Measurements from ENCODE around the gene ZNF598.
"Not testable (repeated sequence)": the region's sequence is repeated elsewhere in the genome, so short reads cannot be mapped to it uniquely, and the experiment has no call there.

Gene ZNF598

DNA sequence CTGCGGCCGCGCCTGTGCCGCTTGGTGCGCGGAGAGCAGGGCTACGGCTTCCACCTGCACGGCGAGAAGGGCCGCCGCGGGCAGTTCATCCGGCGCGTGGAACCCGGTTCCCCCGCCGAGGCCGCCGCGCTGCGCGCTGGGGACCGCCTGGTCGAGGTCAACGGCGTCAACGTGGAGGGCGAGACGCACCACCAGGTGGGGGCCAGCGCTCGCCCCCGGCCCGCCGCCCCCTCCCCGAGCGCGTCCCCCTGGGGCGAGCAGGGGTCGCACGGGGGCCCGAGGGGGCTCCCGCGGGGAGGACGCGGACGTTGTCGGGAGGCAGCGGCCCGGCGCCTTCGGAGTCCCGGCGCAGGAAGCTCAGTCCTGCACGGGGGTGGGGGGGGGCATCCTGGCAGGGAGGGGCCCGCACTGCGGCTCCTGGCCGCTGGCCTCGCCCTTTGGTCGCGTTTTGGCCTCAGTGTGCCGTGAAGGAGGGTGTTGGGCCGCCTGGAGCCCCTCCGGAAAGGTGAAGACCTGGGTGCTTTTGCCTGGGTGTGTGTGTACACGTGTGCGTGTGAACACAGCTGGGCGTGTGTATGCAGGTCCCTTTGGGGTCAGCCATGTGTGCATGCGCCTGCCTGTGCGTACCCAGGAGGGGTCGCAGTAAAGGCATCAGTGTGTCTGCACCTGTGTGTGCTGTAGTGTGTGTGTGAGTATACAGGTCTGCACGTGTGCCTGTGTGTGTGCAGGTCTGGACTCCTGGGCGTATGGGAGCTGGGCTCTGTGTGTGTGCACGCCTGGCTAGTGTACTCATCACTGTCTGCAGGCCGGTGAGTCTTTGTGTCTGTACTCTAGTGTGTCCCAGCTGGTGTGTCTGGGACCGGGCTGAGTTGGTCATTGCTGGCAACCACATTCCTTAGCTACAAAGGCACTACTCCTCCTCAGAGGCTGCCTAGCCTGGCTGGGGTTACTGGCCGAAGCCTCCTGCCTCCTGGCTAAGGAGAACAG lies 17.7 kb upstream of the ZNF598 start:
- peak in 1 of 2 experiments; percentile 42 for DNase-seq

DNA sequence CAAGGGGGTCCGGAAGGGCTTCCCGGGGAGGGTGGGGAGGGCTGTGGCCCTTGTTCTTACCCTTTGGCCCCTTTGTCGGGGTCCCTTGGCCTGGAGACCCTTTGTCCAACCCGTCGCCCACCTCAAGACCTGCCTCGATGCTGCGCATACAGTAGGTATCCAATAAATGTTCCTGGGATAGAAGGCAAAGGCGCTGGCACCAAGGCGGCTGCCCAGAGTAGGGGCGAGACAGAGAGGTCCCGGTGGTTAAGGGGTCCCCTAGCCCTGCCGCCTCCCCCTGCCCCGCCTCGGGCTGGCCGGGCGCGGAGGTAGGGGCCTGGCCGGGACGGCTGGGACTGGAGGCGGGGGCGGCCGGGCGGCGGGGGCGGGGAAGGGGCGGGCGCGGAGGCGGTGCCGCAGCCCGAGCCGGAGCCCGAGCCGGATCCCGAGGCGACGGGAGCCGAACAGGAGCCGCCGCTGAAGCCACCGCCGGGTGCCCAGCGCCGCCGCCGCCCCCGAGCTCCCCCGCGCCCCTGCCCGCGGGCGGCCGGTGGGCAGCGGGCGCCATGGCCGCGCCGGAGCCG lies 16.9 kb upstream of the ZNF598 start, which contains the start of gene NHERF2:
TSS of gene NHERF2 (plus strand) at position 442 of the 563 bp plus-strand sequence. CDS start at position 546, 104 bp downstream.
- peak in 1 of 2 experiments; percentile 34 for DNase-seq

DNA sequence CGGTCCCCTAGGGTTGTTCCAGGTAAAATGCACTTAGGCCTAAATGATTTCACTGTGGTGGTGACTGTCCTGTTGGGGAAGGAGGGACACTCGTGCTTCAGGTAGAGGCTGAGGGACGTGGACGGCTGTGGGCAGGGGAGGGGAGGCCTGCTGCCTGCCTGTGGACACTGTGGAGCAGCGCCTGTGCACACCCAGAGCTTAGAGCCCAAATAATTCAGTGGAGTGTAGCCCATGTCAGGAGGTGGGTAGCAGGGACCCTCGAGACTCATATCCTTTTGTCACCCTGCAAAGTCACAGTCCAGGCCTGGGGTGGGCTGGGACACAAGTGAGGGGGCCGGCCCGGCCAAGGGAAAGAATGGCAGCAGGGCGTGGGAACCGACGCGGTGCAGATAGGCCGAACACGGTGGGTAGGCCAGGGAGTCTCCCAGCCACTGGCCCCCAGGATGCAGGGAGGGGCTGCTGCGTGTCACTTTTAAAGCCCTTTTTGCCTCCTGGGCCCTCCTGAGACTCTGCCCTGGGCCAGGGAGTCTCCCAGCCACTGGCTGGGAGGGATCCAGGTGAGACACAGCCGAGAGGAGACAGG lies 16.3 kb upstream of the ZNF598 start:
- DNase-seq: no peak

DNA sequence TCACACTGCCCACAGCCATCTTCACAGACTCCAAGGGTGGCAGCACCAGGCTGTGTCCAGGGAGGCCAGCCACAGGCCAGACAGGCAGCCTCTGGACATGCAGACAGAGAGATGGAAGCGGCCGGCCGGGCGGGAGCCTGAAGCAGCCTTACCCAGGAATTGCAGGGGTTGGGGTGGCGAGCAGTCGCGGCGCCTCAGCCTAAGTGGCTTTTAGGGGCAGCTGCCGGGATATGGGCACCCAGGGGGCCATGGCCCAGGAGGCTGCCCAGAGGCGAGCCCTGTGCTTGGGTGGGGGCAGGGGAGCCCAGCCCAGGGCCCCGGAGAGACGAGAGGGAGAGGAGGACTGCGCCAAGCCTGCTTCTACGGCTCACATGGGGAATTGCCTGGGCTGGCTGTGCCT lies 15.6 kb upstream of the ZNF598 start:
- no peak for DNase-seq

DNA sequence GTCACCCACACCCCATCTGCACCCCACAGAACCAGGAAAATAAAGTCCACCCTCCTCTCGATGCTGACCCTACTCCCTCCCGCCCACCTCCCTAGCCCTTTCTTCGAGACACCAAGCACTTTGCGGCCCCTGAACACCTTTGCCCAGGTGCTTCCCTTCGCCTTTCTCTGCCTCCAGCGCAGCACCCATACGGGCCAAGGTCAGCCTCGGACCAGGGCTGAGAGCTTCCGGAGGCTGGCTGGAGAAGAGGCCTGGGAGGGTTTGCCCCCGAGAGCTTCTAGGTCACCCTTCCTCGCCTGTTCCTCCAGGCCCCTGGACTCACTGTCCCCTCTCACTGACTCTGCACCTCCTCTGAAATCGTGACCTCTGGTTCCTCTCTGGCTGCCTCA lies 14.4 kb upstream of the ZNF598 start:
- no peak for DNase-seq

DNA sequence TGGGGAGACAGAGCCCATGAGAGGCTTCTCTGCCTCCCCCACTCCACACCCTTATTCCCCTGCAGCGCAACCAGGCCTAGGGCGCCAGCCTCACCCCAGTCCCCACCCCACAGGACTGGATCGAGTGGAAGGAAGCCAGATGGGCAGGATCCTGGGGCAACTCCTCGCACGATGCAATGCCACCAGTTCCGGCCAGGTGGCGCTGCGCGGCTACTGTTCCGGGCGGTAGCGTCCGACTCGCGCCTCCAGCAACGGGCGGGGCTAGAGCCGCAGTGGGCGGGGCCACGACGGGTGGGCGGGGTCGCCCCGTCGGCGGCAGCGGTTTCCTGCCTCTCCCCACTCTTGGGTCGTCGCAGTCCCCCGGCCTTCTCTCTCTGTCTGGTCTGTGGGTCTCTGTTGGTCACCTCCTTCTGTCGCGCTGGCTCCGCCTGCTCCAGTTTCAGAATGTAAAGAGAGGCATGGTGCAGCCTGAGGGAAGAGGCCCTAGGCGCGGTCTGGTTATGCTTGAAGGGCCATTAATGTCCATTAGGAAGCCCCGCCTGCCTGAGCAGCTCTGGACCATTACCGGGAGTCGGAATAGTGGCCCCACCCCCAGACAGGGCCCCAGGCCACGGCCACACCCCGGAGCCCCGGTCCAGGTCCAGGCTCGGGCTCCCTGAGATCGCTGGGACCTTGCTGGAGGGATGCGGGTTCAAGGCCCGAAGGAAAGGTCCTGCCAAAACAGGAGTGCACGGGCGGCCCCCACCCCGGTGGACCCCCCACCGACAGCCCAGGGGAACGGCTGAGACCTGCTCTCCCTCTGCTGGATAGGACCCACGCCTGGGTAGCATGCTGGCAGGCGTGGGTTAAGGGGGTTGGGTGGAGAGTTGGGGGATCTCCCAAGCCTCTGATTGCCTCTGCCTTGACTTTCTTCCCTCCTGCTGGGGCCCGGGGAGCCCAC lies 13.7 kb upstream of the ZNF598 start:
- DNase-seq: peak; percentile 20 to 82

DNA sequence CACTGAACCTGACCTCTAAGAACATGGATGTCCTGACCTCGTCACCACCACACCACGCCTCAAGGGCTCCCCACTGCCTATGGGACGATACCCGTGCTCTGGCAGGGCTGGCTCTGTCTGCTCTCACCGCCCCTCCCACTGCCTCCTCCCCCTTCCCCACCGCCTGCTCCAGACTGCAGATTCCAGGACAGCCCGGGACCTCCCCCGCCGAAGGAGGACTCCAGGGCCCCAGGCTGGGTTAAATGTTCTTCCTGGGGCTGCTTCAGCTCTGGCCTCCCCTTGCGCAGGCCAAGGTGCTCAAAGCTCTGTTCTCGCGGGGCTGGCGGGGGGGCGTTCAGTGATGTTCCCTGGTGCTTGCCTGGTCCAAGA lies 13.1 kb upstream of the ZNF598 start:
- DNase-seq: peak in 1 of 2 experiments; percentile 50

DNA sequence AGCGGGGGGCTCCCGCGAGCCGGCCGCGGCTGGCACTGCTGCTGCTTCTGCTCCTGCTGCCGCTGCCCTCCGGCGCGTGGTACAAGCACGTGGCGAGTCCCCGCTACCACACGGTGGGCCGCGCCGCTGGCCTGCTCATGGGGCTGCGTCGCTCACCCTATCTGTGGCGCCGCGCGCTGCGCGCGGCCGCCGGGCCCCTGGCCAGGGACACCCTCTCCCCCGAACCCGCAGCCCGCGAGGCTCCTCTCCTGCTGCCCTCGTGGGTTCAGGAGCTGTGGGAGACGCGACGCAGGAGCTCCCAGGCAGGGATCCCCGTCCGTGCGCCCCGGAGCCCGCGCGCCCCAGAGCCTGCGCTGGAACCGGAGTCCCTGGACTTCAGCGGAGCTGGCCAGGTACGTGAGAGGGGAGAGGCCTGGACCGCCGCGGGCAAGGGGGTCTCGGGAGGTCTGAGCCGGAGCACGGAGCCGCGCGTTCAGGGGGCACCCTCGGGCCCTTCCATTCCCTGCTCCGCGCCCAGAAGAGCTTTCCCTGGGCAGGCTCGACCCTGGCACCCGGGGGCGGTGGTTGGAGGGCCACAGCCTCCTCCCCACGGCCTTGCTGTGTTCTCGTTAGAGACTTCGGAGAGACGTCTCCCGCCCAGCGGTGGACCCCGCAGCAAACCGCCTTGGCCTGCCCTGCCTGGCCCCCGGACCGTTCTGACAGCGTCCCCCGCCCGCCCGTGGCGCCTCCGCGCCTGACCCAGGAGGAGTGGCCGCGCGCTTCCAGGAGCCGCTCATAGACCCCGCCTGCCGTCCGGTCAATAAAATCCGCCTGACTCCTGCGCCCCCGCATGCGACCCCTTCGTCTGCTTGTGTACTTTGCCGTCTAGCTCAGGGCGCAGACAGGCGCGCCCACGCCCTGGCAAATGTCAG lies 10.6 kb upstream of the ZNF598 start:
- no peak for DNase-seq

DNA sequence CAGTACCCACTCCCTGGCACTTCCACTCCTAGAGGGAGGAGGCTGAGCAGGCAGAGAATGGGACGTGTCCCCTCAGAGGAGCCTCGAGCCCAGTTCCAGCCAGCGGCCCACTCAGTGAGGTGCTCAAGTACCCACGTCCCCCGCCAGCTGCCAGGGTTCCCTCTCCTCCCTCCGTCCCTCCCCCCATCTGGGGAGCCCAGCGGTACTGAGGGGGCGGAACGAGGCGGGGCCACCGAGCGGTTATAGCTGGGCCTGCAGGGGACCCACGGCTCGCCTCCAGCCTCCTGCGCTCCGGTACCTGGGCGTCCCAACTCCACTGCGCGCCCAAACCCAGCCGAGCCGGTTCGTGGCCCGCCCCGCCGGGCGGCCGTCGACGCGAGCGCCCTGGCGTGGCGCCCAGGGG lies 9.9 kb upstream of the ZNF598 start, which contains the start of gene NPW:
TSS of gene NPW (plus strand) at position 268 of the 403 bp plus-strand sequence.
- no peak for DNase-seq

DNA sequence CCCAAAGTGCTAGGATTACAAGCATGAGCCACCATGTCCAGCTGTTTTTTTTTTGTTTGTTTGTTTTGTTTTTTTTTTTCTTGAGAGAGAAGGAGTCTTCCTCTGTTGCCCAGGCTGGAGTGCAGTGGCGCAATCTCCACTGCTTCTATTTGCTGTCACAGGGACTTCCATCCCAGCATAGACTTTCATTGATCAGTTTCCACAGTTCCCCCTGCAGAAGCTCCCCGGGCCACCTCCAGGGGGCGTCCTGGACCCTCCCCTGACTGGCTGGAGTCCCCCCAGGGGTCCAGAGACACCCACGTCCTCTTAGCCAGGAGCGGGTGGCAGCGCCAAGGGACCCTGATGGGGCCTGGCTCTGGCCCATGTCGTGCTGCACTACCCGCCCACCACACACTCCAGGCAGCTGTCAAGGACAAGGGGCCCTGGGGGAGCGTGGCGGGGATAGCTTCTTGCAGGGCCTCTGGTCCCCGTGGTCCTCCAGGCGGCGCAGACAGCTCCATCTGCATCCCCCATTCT lies 6.8 kb upstream of the ZNF598 start:
- no peak for DNase-seq

DNA sequence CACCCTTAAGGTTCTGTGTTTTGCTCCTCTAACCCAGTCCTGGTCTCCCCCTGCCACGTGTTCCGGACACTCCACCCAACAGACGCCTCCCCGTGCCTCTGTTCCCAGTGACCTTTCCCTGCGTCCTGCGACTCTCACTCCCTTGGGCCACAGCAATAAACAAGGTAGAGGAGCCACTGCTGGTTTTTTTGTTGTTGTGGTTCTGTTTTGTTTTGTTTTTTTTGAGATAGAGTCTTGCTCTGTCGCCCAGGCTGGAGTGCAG lies 6.3 kb upstream of the ZNF598 start:
- DNase-seq: no peak

DNA sequence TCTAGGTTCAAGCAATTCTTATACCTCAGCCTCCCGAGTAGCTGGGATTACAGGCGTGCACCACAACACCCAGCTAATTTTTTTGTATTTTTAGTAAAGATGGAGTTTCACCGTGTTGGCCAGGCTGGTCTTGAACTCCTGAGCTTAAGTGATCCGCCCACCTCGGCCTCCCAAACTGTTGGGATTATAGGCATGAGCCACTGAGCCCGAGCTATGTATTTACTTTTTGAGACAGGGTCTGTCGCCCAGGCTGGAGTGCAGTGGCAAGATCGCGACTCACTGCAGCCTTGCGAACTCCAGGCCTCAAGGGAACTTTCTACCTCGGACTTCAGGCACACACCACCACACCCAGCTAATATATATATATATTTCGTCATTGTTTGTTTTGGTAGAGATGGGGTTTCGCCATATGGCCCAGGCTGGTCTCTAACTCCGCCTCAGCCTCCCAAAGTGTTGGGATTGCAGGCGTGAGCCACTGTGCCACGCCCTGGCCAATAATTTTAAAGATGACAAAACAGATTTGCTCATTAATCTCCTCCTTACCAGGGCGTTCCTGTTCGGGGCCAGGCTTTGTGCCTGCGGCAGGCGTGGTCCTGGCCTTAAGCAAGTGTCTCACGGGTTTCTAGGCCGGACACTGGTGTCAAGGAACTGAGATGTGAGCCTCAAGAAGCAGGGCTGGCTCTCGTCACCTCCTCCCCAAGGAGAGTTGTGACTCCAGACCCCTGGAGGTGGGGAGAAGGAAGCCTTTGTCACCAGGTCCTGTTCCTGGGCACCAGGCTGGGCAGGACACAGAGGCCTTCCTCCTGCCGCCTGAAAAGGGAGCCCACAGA lies 5.7 kb upstream of the ZNF598 start:
- DNase-seq: no peak

DNA sequence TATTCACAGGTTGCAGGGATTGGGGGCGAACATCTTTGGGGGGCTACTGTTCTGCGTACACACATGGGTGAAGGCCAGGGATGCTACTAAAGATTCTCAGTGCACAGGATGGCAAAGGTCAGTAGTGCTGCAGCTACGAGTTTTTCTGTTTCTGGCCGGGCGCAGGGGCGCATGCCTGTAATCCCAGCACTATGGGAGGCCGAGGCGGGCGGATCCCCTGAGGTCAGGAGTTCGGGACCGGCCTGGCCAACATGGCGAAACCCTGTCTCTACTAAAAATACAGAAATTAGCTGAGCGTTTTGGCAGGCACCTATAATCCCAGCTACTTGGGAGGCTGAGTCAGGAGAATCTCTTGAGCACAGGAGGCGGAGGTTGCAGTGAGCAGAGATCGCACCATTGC lies 3.9 kb upstream of the ZNF598 start:
- no peak for DNase-seq

DNA sequence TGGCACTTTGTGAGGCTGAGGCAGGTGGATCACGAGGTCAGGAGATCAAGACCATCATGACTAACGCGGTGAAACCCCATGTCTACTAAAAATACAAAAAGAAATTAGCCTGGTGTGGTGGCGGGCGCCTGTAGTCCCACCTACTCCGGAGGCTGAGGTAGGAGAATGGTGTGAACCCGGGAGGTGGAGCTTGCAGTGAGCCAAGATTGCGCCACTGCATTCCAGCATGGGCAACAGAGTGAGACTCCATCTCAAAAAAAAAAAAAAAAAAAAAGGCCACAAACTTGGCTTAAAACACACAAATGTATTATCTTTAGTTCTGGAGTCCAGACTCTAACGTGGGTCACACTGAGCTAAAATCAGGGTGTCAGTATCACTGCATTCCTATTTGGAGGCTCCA lies 2.1 kb upstream of the ZNF598 start:
- DNase-seq: not testable (repeated sequence)

DNA sequence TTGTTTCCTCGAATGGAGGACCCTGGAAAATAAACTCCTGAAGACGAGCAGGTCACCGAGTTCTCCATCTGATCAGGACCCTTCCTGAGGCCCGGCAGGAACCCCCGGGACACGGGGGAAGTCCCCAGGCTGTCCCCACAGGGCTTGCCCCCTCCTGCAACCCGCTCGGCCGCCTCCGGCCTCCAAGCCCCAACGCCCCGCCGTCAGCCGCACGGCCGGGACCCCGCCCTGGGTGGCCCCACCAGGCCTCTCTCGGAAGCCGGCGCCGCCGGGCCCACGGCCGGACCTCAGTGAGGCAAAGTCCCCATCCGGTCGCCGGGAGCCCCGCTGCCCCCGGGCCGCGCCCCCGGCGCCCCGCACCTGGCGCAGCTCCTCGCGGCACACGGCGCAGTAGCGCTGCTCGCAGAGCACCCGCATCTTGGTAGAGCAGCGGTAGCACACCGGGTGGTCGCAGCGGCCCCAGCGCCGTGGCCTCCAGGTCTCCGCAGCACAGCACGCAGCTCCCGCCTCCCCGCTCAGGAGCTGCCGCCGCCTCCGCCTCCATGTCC lies 383 bp downstream of the ZNF598 start:
- DNase-seq: no peak

DNA sequence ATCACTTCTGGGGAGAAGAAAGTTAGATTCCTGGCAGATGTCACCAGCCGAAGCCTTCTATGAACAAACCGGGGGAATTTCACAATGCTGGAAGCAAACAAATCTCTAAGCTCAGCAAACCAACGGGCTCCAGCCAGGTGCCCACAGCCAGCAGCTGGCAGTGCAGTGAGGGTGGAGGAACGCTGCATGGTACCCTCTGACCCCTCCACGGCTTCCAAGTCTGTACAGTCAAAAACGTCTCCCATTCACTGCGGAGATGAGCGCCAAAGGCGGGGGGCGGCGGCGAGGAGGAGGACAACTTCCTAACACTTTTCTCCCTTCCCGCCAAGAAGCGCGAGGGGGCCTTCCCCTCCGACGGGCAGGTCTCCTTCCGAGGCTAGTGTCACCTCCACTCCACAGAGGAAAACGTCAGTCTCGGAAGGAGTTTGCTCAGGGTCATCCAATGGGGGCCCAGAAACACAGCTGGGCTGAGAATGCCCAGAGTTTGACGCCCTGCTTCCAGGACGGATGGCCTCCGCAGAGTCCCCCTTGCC lies 924 bp downstream of the ZNF598 start:
- no peak for DNase-seq

DNA sequence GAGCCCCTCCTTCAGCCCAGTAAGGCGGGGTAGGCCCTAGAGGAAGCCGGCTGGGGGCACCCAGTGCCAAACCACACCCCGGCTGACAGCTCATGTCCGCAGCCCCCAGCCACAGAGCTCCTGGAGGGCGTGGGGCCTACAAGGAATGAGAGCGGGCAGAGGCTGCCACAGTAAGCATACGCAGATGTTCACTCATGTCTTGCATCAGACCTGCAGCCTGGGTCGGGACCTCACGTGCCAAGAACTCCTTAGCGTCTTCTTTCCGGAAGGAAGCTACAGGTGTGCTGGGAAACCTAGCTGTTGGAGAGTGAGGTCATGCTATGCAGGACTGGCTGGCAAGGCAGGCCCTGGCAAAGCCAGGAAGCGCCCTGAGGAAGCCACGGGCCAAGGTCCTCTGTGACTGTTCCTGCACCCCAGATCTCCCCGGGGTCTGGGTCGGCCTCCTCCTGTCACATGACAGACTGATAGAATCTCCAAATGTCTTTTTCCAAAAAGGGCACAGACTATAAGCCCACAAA lies 1.6 kb downstream of the ZNF598 start:
- DNase-seq: no peak

DNA sequence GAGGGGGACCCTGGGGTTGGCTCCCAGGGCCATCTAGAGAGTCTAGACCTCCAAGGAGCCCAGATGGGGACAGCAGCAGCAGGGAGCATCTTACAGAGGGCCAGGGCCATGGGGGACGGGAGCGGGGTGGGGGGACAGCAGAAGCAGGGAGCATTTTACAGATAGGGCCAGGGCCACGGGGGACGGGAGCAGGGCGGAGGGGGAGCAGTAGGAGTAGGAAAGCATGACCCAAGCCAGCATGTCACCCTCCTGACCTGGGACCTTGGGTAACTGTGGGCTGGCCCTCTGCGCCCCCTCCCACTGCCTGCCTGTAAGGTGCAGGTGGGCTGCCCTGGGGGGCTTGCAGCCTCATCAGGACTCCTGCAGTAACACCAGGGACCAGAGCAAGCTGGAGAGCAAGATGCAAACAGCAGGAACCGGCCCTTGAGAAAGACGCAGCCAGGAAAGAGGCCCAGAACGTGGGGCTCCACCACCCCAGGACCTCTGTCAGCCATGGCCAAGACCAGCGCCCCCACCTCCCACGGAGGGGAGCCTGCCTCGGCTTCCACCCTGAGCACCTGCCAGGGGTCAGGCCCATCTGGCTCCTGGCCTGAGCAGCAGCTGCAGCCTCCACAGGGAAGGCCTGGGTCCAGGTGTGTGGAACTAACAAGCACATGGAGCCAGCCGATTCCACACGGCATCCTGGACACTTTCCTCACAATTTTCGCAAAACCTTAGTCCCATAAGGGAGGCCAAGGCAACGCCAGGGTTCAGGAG lies 2.4 kb downstream of the ZNF598 start:
- no peak for DNase-seq

DNA sequence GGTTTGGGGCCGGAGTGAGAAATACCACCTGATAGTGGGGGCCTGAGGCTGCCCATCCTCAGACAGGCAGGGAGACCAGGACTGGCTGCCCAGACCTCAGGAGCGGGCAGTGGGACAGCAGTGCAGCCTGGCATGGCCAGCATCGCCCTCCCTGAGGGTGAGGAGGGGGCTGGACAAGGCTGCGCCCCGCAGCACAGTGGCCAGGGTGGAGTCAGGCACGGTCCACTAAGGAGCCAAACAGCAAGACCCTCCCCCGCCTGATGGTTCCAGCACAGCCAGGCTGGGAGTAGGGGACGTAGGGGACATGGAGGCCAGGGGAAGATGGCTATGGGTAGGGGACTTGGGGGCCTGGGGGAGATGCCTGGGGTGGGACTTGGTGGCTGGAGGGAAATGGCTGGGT lies 3.3 kb downstream of the ZNF598 start:
- DNase-seq: no peak

All from NCI-H526 (cell line).